H9 (cell line): ENCODE results near the gene RAB3A. TPM values are rescaled to one million over a fixed set of nuclear protein-coding genes. Genes with fewer than 3 reads are reported as not detected.

Experiments
- DNase-seq: peaks from one replicate; pipeline ENCODE4 v3.0.0-alpha.2; 2017
- H2AFZ ChIP-seq: one replicate; pipeline ENCODE4 v1.6.1; 2013; ENCODE audit warnings: mild to moderate bottlenecking, low read length, control low read depth, moderate library complexity
- H2AK5ac ChIP-seq: 2 replicates; pipeline ENCODE4 v1.6.1; 2013; ENCODE audit warnings: low read length, control low read depth, mixed read lengths; ENCODE audit not compliant: insufficient read length
- H2BK120ac ChIP-seq: one replicate; pipeline ENCODE4 v1.6.1; 2013; ENCODE audit warnings: low read depth, mild to moderate bottlenecking, low read length, control low read depth, inconsistent platforms; ENCODE audit not compliant: poor library complexity, severe bottlenecking
- H2BK12ac ChIP-seq: 2 replicates; pipeline ENCODE4 v1.6.1; 2013; ENCODE audit warnings: low read length, control low read depth, mixed read lengths, low read depth; ENCODE audit not compliant: insufficient read length
- H2BK15ac ChIP-seq: 2 replicates; pipeline ENCODE4 v1.6.1; 2013; ENCODE audit warnings: low read depth, low read length, control low read depth
- H2BK20ac ChIP-seq: one replicate; pipeline ENCODE4 v1.6.1; 2013; ENCODE audit warnings: low read depth, mild to moderate bottlenecking, low read length, control low read depth, inconsistent platforms; ENCODE audit not compliant: poor library complexity, severe bottlenecking
- H2BK5ac ChIP-seq: 2 replicates; pipeline ENCODE4 v1.6.1; 2013; ENCODE audit warnings: low read length, control low read depth, mixed read lengths; ENCODE audit not compliant: insufficient read length
- H3K14ac ChIP-seq: 2 replicates; pipeline ENCODE4 v1.6.1; 2013; ENCODE audit warnings: low read length, control low read depth; ENCODE audit not compliant: insufficient read depth
- H3K18ac ChIP-seq: 2 replicates; pipeline ENCODE4 v1.6.1; 2013; ENCODE audit warnings: low read depth, mild to moderate bottlenecking, mixed read lengths, low read length, control low read depth; ENCODE audit not compliant: insufficient read length
- H3K23ac ChIP-seq: 2 replicates; pipeline ENCODE4 v1.6.1; 2013; ENCODE audit warnings: low read length, control low read depth, mixed read lengths, low read depth; ENCODE audit not compliant: insufficient read length
- H3K23me2 ChIP-seq: 2 replicates; pipeline ENCODE4 v1.6.1; 2013; ENCODE audit warnings: low read depth, mild to moderate bottlenecking, mixed read lengths, low read length, control low read depth; ENCODE audit not compliant: insufficient read length, poor library complexity, severe bottlenecking
- H3K27ac ChIP-seq: 2 replicates; pipeline ENCODE4 v1.5.1; 2013; ENCODE audit warnings: low read length, control low read depth, mixed read lengths, low read depth; ENCODE audit not compliant: insufficient read length
- H3K27me3 ChIP-seq: 2 replicates; pipeline ENCODE4 v1.6.1; 2013; ENCODE audit warnings: low read length, control low read depth, inconsistent platforms; ENCODE audit not compliant: insufficient read depth
- H3K4ac ChIP-seq: 2 replicates; pipeline ENCODE4 v1.6.1; 2013; ENCODE audit warnings: low read depth, mild to moderate bottlenecking, control low read depth, inconsistent platforms, low read length, moderate library complexity
- H3K4me1 ChIP-seq: 2 replicates; pipeline ENCODE4 v1.6.1; 2013; ENCODE audit warnings: low read length, control low read depth, inconsistent platforms; ENCODE audit not compliant: insufficient read depth
- H3K4me2 ChIP-seq: 2 replicates; pipeline ENCODE4 v1.6.1; 2013; ENCODE audit warnings: low read length, control low read depth, mixed read lengths; ENCODE audit not compliant: insufficient read length, insufficient read depth
- H3K56ac ChIP-seq: 2 replicates; pipeline ENCODE4 v1.6.1; 2013; ENCODE audit warnings: low read depth, mild to moderate bottlenecking, mixed read lengths, low read length, control low read depth; ENCODE audit not compliant: insufficient read length
- H3K79me1 ChIP-seq: 2 replicates; pipeline ENCODE4 v1.6.1; 2013; ENCODE audit warnings: low read depth, mild to moderate bottlenecking, moderate library complexity, low read length, control low read depth, inconsistent platforms; ENCODE audit not compliant: insufficient read depth, poor library complexity, severe bottlenecking
- H3K79me2 ChIP-seq: 2 replicates; pipeline ENCODE4 v1.6.1; 2013; ENCODE audit warnings: low read length, control low read depth, inconsistent platforms; ENCODE audit not compliant: insufficient read depth
- H3K9ac ChIP-seq: 2 replicates; pipeline ENCODE4 v1.6.1; 2013; ENCODE audit warnings: low read length, control low read depth, mixed read lengths; ENCODE audit not compliant: insufficient read length; ENCODE audit errors: extremely low read depth
- H3K9me3 ChIP-seq: one replicate; pipeline ENCODE4 v1.6.1; 2013; ENCODE audit warnings: low read depth, low read length, inconsistent platforms; ENCODE audit not compliant: control insufficient read depth
- H3T11ph ChIP-seq: one replicate; pipeline ENCODE4 v1.6.1; 2013; ENCODE audit warnings: mild to moderate bottlenecking, low read length, control low read depth, inconsistent platforms
- H4K20me1 ChIP-seq: one replicate; pipeline ENCODE4 v1.6.1; 2013; ENCODE audit not compliant: control insufficient read depth, insufficient read length, insufficient read depth
- H4K5ac ChIP-seq: 2 replicates; pipeline ENCODE4 v1.6.1; 2013; ENCODE audit warnings: low read depth, mild to moderate bottlenecking, mixed read lengths, low read length, control low read depth; ENCODE audit not compliant: insufficient read length
- H4K8ac ChIP-seq: replicated peaks from 2 replicates; pipeline ENCODE4 v1.6.1; 2013; ENCODE audit warnings: low read length, control low read depth, mixed read lengths, low read depth; ENCODE audit not compliant: insufficient read length
- H4K91ac ChIP-seq: 2 replicates; pipeline ENCODE4 v1.6.1; 2013; ENCODE audit warnings: low read depth, mild to moderate bottlenecking, moderate library complexity, mixed read lengths, low read length, control low read depth; ENCODE audit not compliant: insufficient read length
- H3K27ac Mint-ChIP-seq, 3 experiments: 2 replicates in 2 of 3; 3 replicates in 1 of 3; pipeline ENCODE4 v1.8.0; 2020 to 2021; ENCODE audit warnings: mixed read lengths in 3 of 3, mild to moderate bottlenecking in 1 of 3, moderate library complexity in 1 of 3
- H3K27me3 Mint-ChIP-seq: 2 replicates; pipeline ENCODE4 v1.8.0; 2021; ENCODE audit warnings: low read depth, mild to moderate bottlenecking, moderate library complexity, mixed read lengths
- H3K36me3 Mint-ChIP-seq, 3 experiments: 2 replicates in 2 of 3; 3 replicates in 1 of 3; pipeline ENCODE4 v1.8.0; 2020 to 2021; ENCODE audit warnings: low read depth in 3 of 3, mixed read lengths in 3 of 3; ENCODE audit not compliant: insufficient read depth in 1 of 3
- H3K4me1 Mint-ChIP-seq, 2 experiments: 2 replicates each; pipeline ENCODE4 v1.8.0; 2020; ENCODE audit warnings: mixed read lengths in 2 of 2
- H3K4me3 Mint-ChIP-seq, 2 experiments: 2 replicates in 1 of 2; 3 replicates in 1 of 2; pipeline ENCODE4 v1.8.0; 2020 to 2021; ENCODE audit warnings: mild to moderate bottlenecking in 2 of 2, mixed read lengths in 2 of 2, moderate library complexity in 1 of 2
- H3K9me3 Mint-ChIP-seq, 2 experiments: 2 replicates in 1 of 2; 3 replicates in 1 of 2; pipeline ENCODE4 v1.8.0; 2020; ENCODE audit warnings: mild to moderate bottlenecking in 2 of 2, mixed read lengths in 2 of 2, moderate library complexity in 1 of 2
- WGBS: extraction: QIAGEN DNeasy Blood & Tissue Kit; methylation state at CpG from one replicate; pipeline ENCODE4 v1.1.7; 2013; ENCODE audit warnings: missing lambda C conversion rate, low lambda C conversion rate, mixed read lengths; ENCODE audit not compliant: insufficient read length; ENCODE audit errors: extremely low coverage; 5-methylcytosine and 5-hydroxymethylcytosine counted together
- total RNA-seq: library from RNA; stranded (reverse); gene quantifications from 2 replicates; pipeline ENCODE4 v1.2.1, GENCODE V29; 2021
- TF ChIP-seq, protein P1 (sequence below): fragments of 200-600 bp; sonication (generic); conservative IDR thresholded peaks from 3 replicates; pipeline ENCODE4 v1.8.0; 2021; ENCODE audit warnings: antibody characterized with exemption, mild to moderate bottlenecking

RAB3A gene
- total RNA-seq, 1 experiment from 2014 or later, result 6.8 TPM

DNA sequence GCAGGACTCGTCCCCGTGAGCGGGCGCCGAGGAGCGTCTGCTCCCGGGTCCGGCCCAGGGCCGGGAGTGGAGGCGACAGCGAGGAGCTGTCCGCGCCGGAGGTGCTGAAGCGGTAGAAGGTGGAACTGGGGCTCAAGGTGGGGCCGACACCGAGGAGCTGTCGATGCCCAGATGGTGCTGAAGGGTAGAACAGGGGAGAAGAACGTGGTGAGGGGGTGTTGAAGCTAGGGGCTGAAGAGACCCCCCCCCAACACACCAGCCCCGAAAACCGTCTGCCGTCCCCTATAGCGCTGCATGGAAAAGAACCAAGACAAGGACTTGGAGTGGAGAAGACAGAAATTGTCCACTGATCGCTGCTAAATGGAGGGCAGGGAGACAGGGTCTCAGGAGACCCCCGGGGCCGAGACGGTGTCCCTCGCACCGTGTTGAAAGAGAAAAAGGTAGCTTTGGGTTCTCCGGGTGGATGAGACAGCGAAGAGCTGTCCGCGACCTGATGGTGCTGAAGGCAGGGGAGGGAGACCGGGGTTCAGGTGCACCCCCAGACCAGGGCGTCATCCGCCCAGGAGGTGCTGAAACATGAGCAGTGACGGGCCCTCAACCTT lies 29.5 kb upstream of the RAB3A start:
- H3K4me2 ChIP-seq, result peak overlapping the region; percentile 68

More for the DNA sequence above, 29.5 kb upstream of the RAB3A start:
- WGBS, result no CpG with 5 or more reads among the region's 37 CpGs
- Histone ChIP-seq H3K23ac (no peak overlapping the region), H2BK20ac (no peak overlapping the region), H2BK15ac (no peak overlapping the region), H2BK120ac (no peak overlapping the region), H4K91ac (no peak overlapping the region), H3K27ac (no peak overlapping the region), H4K20me1 (no peaks in the 10 kb centered on the region), H3K9ac (no peak overlapping the region), H2BK12ac (no peak overlapping the region), H3K79me1 (no peaks in the 10 kb centered on the region), H2BK5ac (no peak overlapping the region), H3K9me3 (no peaks in the 10 kb centered on the region), H3K4ac (no peak overlapping the region), H3K56ac (no peak overlapping the region), H3K79me2 (no peaks in the 10 kb centered on the region), H3T11ph (no peak overlapping the region), H3K23me2 (peaks cover 16% of the 10 kb centered on the region), H2AK5ac (no peak overlapping the region), H3K14ac (no peak overlapping the region; the same call in 1 of the 2 replicates), H3K27me3 (no peaks in the 10 kb centered on the region), H2AFZ (no peak overlapping the region), H4K5ac (no peak overlapping the region), H4K8ac (no peak overlapping the region), H3K4me1 (no peaks in the 10 kb centered on the region; the same call in 1 of the 2 replicates), H3K18ac (no peak overlapping the region)
- peaks cover 32 to 34% of the 10 kb centered on the region in 2 experiments for H3K4me1 Mint-ChIP-seq
- peaks cover 36% of the 10 kb centered on the region for H3K27me3 Mint-ChIP-seq
- peaks cover 0 to 6% of the 10 kb centered on the region in 2 experiments; a peak in 2 of 5 replicates for H3K9me3 Mint-ChIP-seq
- TF ChIP-seq, protein P1, sequence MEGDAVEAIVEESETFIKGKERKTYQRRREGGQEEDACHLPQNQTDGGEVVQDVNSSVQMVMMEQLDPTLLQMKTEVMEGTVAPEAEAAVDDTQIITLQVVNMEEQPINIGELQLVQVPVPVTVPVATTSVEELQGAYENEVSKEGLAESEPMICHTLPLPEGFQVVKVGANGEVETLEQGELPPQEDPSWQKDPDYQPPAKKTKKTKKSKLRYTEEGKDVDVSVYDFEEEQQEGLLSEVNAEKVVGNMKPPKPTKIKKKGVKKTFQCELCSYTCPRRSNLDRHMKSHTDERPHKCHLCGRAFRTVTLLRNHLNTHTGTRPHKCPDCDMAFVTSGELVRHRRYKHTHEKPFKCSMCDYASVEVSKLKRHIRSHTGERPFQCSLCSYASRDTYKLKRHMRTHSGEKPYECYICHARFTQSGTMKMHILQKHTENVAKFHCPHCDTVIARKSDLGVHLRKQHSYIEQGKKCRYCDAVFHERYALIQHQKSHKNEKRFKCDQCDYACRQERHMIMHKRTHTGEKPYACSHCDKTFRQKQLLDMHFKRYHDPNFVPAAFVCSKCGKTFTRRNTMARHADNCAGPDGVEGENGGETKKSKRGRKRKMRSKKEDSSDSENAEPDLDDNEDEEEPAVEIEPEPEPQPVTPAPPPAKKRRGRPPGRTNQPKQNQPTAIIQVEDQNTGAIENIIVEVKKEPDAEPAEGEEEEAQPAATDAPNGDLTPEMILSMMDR, result no peak
- no peak overlapping the region for H3K27ac Mint-ChIP-seq
- DNase-seq, result peak; percentile 86
- H3K36me3 Mint-ChIP-seq, result no peaks in the 10 kb centered on the region
- H3K4me3 Mint-ChIP-seq, result peak overlapping the region; percentile 60 to 86
